OCI-LY7 (cell line): ENCODE measurements around the gene CAPZB. TPM values are rescaled to one million over a fixed set of nuclear protein-coding genes. Genes with fewer than 3 reads are reported as not detected.

Experiments used
- BruUV-seq: library from RNA; stranded (reverse); fragments of 400-500 nt; replicated peaks from 2 replicates; lab custom pipeline; 2021; lab: Mats Ljungman, UMichigan
- CTCF ChIA-PET: fragments of 300-600 bp; sonication (Branson Sonifier 250); formaldehyde crosslinking; loops from one replicate; lab custom pipeline; 2022; ENCODE audit warnings: antibody characterized with exemption; ENCODE audit not compliant: unreplicated experiment; lab: Charles Lee
- POLR2A ChIA-PET: fragments of 300-600 bp; sonication (Branson Sonifier 250); formaldehyde crosslinking; loops from one replicate; lab custom pipeline; 2022; ENCODE audit warnings: antibody characterized with exemption; lab: Charles Lee
- DNase-seq: peaks from one replicate; pipeline ENCODE4 v3.0.0-alpha.2; 2015; ENCODE audit warnings: low spot score
- H2AFZ ChIP-seq: fragments of 200-600 bp; sonication (generic), shearing (Covaris generic); 2 replicates; pipeline ENCODE4 v1.6.1; 2014; ENCODE audit warnings: mild to moderate bottlenecking, antibody characterized with exemption, low read length, moderate library complexity
- H3K27ac ChIP-seq: fragments of 200-600 bp; sonication (generic); 2 replicates; pipeline ENCODE4 v1.5.1; 2014; ENCODE audit warnings: mixed run types, low read depth, mild to moderate bottlenecking, moderate library complexity, low read length, inconsistent platforms; ENCODE audit not compliant: poor library complexity, severe bottlenecking
- H3K36me3 ChIP-seq: fragments of 200-600 bp; sonication (generic); 2 replicates; pipeline ENCODE4 v1.6.1; 2014; ENCODE audit warnings: mild to moderate bottlenecking, antibody characterized with exemption, low read length, moderate library complexity, mixed read lengths; ENCODE audit not compliant: insufficient read depth
- H3K4me1 ChIP-seq: fragments of 200-600 bp; sonication (generic); 2 replicates; pipeline ENCODE4 v1.5.1; 2014; ENCODE audit warnings: mild to moderate bottlenecking, low read length; ENCODE audit not compliant: insufficient read depth, poor library complexity, severe bottlenecking
- H3K4me2 ChIP-seq: fragments of 200-600 bp; sonication (generic); 2 replicates; pipeline ENCODE4 v1.6.1; 2014; ENCODE audit warnings: mild to moderate bottlenecking, low read length
- H3K4me3 ChIP-seq: fragments of 200-600 bp; sonication (generic); 2 replicates; pipeline ENCODE4 v1.5.1; 2014; ENCODE audit warnings: mild to moderate bottlenecking, low read depth, low read length; ENCODE audit not compliant: poor library complexity, severe bottlenecking
- H3K79me2 ChIP-seq: fragments of 200-600 bp; sonication (generic); 2 replicates; pipeline ENCODE4 v1.6.1; 2016; ENCODE audit warnings: low read depth, mild to moderate bottlenecking, low read length, moderate library complexity, mixed read lengths; ENCODE audit not compliant: insufficient read depth
- H3K9me2 ChIP-seq: fragments of 200-600 bp; sonication (generic); 2 replicates; pipeline ENCODE4 v1.6.1; 2016; ENCODE audit warnings: mild to moderate bottlenecking, low read length, mixed read lengths; ENCODE audit not compliant: insufficient read depth
- H3K9me3 ChIP-seq: fragments of 200-600 bp; sonication (generic); 2 replicates; pipeline ENCODE4 v1.6.1; 2014; ENCODE audit warnings: mild to moderate bottlenecking, mixed run types, low read length, mixed read lengths
- H4K20me1 ChIP-seq: fragments of 200-600 bp; sonication (generic); 2 replicates; pipeline ENCODE4 v1.6.1; 2014; ENCODE audit warnings: mild to moderate bottlenecking, antibody characterized with exemption, low read length, moderate library complexity, mixed read lengths; ENCODE audit not compliant: insufficient read depth
- CTCF ChIP-seq: fragments of 200-600 bp; sonication (generic); conservative IDR thresholded peaks from 2 replicates; pipeline ENCODE4 v1.5.1; 2014; ENCODE audit warnings: mild to moderate bottlenecking, antibody characterized with exemption, low read length, moderate library complexity, mixed read lengths
- EZH2phosphoT487 ChIP-seq: fragments of 200-600 bp; sonication (generic); IDR thresholded peaks from 2 replicates; pipeline ENCODE4 v1.6.1; 2018; ENCODE audit warnings: low read depth, borderline replicate concordance, mild to moderate bottlenecking, mixed run types, antibody characterized with exemption, low read length, moderate library complexity, mixed read lengths
- intact Hi-C: fragments of 100-400 bp; cut with micrococcal nuclease; formaldehyde crosslinking; loops from one replicate; pipeline ENCODE4 v1.10.0; 2022; ENCODE audit not compliant: unreplicated experiment
- small RNA-seq: library from RNA; depleted of rRNA; stranded (forward); fragments of <200 nt; gene quantifications from one replicate; pipeline ENCODE3, GENCODE V24; 2014
- total RNA-seq, 2 experiments: library from RNA; depleted of rRNA in 1 of 2; stranded (reverse); fragments of >200 nt in 1 of 2; shearing (Covaris generic) in 1 of 2; gene quantifications; 2 replicates each; pipeline ENCODE4 v1.2.3, GENCODE V29; 2014 to 2022

Gene CAPZB
- total RNA-seq, 2 experiments from 2014 or later, result 61.3 to 187 TPM

DNA sequence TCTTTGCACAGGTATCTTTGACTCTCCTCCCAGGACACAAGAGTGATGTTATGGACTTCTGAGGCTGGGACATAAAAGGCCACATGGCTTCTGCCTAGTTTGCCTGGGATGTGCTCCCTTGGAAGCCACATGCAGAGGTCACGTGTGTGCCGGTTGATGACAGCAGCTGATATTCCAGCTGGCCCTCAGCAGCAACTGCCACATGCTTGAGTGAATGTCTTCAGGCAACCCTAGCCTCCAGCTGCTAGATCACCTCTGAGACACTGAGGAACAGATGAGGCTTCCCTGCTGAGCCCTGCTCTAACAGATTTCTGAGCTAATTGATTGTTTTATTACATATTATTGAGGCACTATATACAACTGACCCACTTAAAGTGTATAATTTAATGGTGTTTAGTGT lies 185.1 kb downstream of the CAPZB start:
- H3K27ac ChIP-seq, result no peak overlapping the region
- H3K9me3 ChIP-seq, result peaks cover 4% of the 10 kb centered on the region
- intact Hi-C loops, result no loop called here
- BruUV-seq, result no TSS peak
- no peak overlapping the region for H3K4me3 ChIP-seq
- no peak overlapping the region for H2AFZ ChIP-seq
- no peaks in the 10 kb centered on the region for H4K20me1 ChIP-seq
- no peaks in the 10 kb centered on the region for H3K4me1 ChIP-seq
- TF ChIP-seq CTCF, result no peak
- no peak for TF ChIP-seq EZH2phosphoT487
- no peak for DNase-seq
- peaks cover 30% of the 10 kb centered on the region for H3K36me3 ChIP-seq
- no peaks in the 10 kb centered on the region for H3K9me2 ChIP-seq
- POLR2A ChIA-PET, result no interaction called here
- H3K4me2 ChIP-seq, result no peak overlapping the region
- CTCF ChIA-PET, result no interaction called here
- no peaks in the 10 kb centered on the region for H3K79me2 ChIP-seq

GRCh38 chr1:19294638-19295037 lies 190.7 kb downstream of the CAPZB start:
- POLR2A ChIA-PET, result no interaction called here
- BruUV-seq, result TSS peak; percentile 11
- TF ChIP-seq EZH2phosphoT487 (no peak), CTCF (no peak)
- H3K9me2 ChIP-seq, result no peaks in the 10 kb centered on the region
- no peaks in the 10 kb centered on the region; the same call in 1 of the 2 replicates for H3K36me3 ChIP-seq
- DNase-seq, result no peak
- CTCF ChIA-PET, result no interaction called here
- H3K4me2 ChIP-seq, result no peak overlapping the region
- H3K4me1 ChIP-seq, result no peaks in the 10 kb centered on the region
- H2AFZ ChIP-seq, result no peak overlapping the region
- H3K9me3 ChIP-seq, result peaks cover 28% of the 10 kb centered on the region
- H3K79me2 ChIP-seq, result no peaks in the 10 kb centered on the region
- no peaks in the 10 kb centered on the region for H4K20me1 ChIP-seq
- H3K27ac ChIP-seq, result no peak overlapping the region
- intact Hi-C loops, result no loop called here
- H3K4me3 ChIP-seq, result no peak overlapping the region

GRCh38 chr1:19289244-19289643 lies 196.1 kb downstream of the CAPZB start:
- no peaks in the 10 kb centered on the region for H3K4me1 ChIP-seq
- no peaks in the 10 kb centered on the region for H3K9me2 ChIP-seq
- H4K20me1 ChIP-seq, result no peaks in the 10 kb centered on the region
- H3K36me3 ChIP-seq, result no peaks in the 10 kb centered on the region; the same call in 1 of the 2 replicates
- H2AFZ ChIP-seq, result no peak overlapping the region
- no peak for DNase-seq
- H3K79me2 ChIP-seq, result no peaks in the 10 kb centered on the region
- BruUV-seq, result no TSS peak
- no peak overlapping the region for H3K4me2 ChIP-seq
- ChIA-PET POLR2A (no interaction called here), CTCF (no interaction called here)
- no peak overlapping the region for H3K4me3 ChIP-seq
- intact Hi-C loops, result no loop called here
- H3K9me3 ChIP-seq, result peaks cover 14% of the 10 kb centered on the region
- H3K27ac ChIP-seq, result no peak overlapping the region
- no peak for TF ChIP-seq EZH2phosphoT487
- TF ChIP-seq CTCF, result no peak

Small RNA genes lying within 50 kb of the gene (small RNA-seq; reads per million reads assigned to genes)
- gene RN7SL277P, result not detected
- not detected for gene RNU4-28P
- gene RNU6-1099P, result not detected

Other genes with a start within 250 kb of the CAPZB start
- gene EMC1, start 234.0 kb downstream of the CAPZB start, total RNA-seq (2014; rRNA removed; shearing (Covaris generic)), result 35.2 and 41.3 TPM in 2 replicates
- gene EMC1, start 234.0 kb downstream of the CAPZB start, total RNA-seq (2022), result 50.1 and 51.1 TPM in 2 replicates
- 60.0 and 67.6 TPM in 2 replicates for gene MRTO4, start 233.7 kb downstream of the CAPZB start, total RNA-seq (2014; rRNA removed; shearing (Covaris generic))
- 45.8 and 66.0 TPM in 2 replicates for gene MRTO4, start 233.7 kb downstream of the CAPZB start, total RNA-seq (2022)
- gene AKR7A3, start 196.8 kb downstream of the CAPZB start, total RNA-seq (2014; rRNA removed; shearing (Covaris generic)), result 0.90 and 1.2 TPM in 2 replicates
- 2.0 and 2.6 TPM in 2 replicates for gene AKR7A3, start 196.8 kb downstream of the CAPZB start, total RNA-seq (2022)
- 53.9 and 75.2 TPM in 2 replicates for gene AKR7A2, start 173.4 kb downstream of the CAPZB start, total RNA-seq (2014; rRNA removed; shearing (Covaris generic))
- gene AKR7A2, start 173.4 kb downstream of the CAPZB start, total RNA-seq (2022), result 54.2 and 59.1 TPM in 2 replicates
- 14.0 and 14.9 TPM in 2 replicates for gene SLC66A1, start 173.2 kb downstream of the CAPZB start, total RNA-seq (2014; rRNA removed; shearing (Covaris generic))
- gene SLC66A1, start 173.2 kb downstream of the CAPZB start, total RNA-seq (2022), result 18.9 and 21.0 TPM in 2 replicates
- gene NBL1, start 158.8 kb upstream of the CAPZB start, total RNA-seq (2014; rRNA removed; shearing (Covaris generic)), result 0.33 TPM in 1 of 2 replicates, not detected in the other
- not detected in 2 replicates for gene NBL1, start 158.8 kb upstream of the CAPZB start, total RNA-seq (2022)
- gene HTR6, start 179.3 kb upstream of the CAPZB start, total RNA-seq (2014; rRNA removed; shearing (Covaris generic)), result not detected in 2 replicates
- gene HTR6, start 179.3 kb upstream of the CAPZB start, total RNA-seq (2022), result not detected in 2 replicates